SK-N-SH (cell line): ENCODE results near the gene ASB14.

Source experiments
- EP300 ChIP-seq, 2 experiments: IDR thresholded peaks; 2 replicates each; pipeline versions ENCODE4 v1.4.0 to v1.6.1; 2012; ENCODE audit warnings: borderline replicate concordance in 1 of 2, low read depth in 1 of 2, low read length in 1 of 2
- PBX3 ChIP-seq: IDR thresholded peaks from 2 replicates; pipeline ENCODE4; 2012
- SIN3A ChIP-seq: IDR thresholded peaks from 2 replicates; pipeline ENCODE4 v1.6.1; 2012; ENCODE audit warnings: low read depth, mild to moderate bottlenecking, low read length, moderate library complexity, borderline replicate concordance
- TF ChIP-seq, protein P1 (sequence below): fragments of 200-600 bp; sonication (generic); IDR thresholded peaks from 2 replicates; pipeline ENCODE4 v1.6.1; 2017; ENCODE audit warnings: antibody characterized with exemption, mild to moderate bottlenecking, moderate library complexity
- TF ChIP-seq, protein P2 (sequence below): IDR thresholded peaks from 2 replicates; pipeline ENCODE4 v1.4.0; 2012; ENCODE audit warnings: low read depth

GRCh38 chr3:57226176-57226575 lies 66.3 kb downstream of the ASB14 start:
- no peak for TF ChIP-seq PBX3
- TF ChIP-seq, protein P1, sequence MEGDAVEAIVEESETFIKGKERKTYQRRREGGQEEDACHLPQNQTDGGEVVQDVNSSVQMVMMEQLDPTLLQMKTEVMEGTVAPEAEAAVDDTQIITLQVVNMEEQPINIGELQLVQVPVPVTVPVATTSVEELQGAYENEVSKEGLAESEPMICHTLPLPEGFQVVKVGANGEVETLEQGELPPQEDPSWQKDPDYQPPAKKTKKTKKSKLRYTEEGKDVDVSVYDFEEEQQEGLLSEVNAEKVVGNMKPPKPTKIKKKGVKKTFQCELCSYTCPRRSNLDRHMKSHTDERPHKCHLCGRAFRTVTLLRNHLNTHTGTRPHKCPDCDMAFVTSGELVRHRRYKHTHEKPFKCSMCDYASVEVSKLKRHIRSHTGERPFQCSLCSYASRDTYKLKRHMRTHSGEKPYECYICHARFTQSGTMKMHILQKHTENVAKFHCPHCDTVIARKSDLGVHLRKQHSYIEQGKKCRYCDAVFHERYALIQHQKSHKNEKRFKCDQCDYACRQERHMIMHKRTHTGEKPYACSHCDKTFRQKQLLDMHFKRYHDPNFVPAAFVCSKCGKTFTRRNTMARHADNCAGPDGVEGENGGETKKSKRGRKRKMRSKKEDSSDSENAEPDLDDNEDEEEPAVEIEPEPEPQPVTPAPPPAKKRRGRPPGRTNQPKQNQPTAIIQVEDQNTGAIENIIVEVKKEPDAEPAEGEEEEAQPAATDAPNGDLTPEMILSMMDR = no peak
- TF ChIP-seq EP300 (IDR thresholded peaks at IDR 0.05; ENCODE audit: borderline replicate concordance in 1 of 2, low read depth in 1 of 2, low read length in 1 of 2) = no peak
- TF ChIP-seq, protein P2, sequence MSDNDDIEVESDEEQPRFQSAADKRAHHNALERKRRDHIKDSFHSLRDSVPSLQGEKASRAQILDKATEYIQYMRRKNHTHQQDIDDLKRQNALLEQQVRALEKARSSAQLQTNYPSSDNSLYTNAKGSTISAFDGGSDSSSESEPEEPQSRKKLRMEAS = no peak
- no peak for TF ChIP-seq SIN3A
